Heart left ventricle (tissue), 13 donors: Measurements from ENCODE around the gene GYG2.
"Not testable (repeated sequence)": the region's sequence is repeated elsewhere in the genome, so short reads cannot be mapped to it uniquely, and the experiment has no call there.

Experiments used
- CTCF ChIP-seq, 12 donors: fragments of 200-600 bp; sonication (generic) in 4 of 12; IDR thresholded peaks; one replicate each; pipeline versions ENCODE4 v1.5.0 to v1.8.0; 2018 to 2022; ENCODE audit warnings: antibody characterized with exemption in 12 of 12, mild to moderate bottlenecking in 5 of 12
- POLR2A ChIP-seq, 2 donors: fragments of 450-650 bp; IDR thresholded peaks; one replicate each; pipeline ENCODE4 v1.6.1; 2017; ENCODE audit warnings: antibody characterized with exemption in 2 of 2, mild to moderate bottlenecking in 2 of 2, moderate library complexity in 2 of 2
- donor health status: ischemic (EF 13 %, LVEDD 7.1; RV severe dilation, severe dysfunction).
- donor health status: DM: no; HTN: yes; CAD: no.
- donor health status: DM: no; HTN: no; CAD: no.
- donor health status: ischemic (EF 25% LVEDD 6.9; RV normal size, moderate dysfunction).
- donor health status: ischemic (EF 25% LVEDD 5.7; RV mildly dilated, moderate dysfunction).
- donor health status: ischemic (EF 35%, LVEDD 5.7; RV mildly dilated, moderate dysfunction).
- donor health status: nonischemic (EF 11% LVEDD 7.7; RV severe dilation, severe dysfunction).
- donor health status: DM: yes; HTN: yes; CAD: no.
- donor health status: PGD.
- donor health status: ischemic (EF 29% LVEDD 5.4; RV normal size, mild dysfunction).
- donor health status: nonischemic (EF 23%, LVEDD 6.1; RV moderate dilation, normal function).

GRCh38 chrX:2897690-2898623 is 69.2 kb downstream of the GYG2 start:
- not testable (repeated sequence) for TF ChIP-seq CTCF, POLR2A (IDR thresholded peaks at IDR 0.05)
